Common myeloid progenitor, CD34-positive (primary cell): Measurements from ENCODE around the gene INSIG1.

Experiments
- CTCF ChIA-PET: fragments of 350-600 bp; sonication (Branson Sonifier 250); formaldehyde crosslinking; loops from one replicate; lab custom pipeline; 2021; ENCODE audit warnings: antibody characterized with exemption; lab: Charles Lee
- POLR2A ChIA-PET: fragments of 350-600 bp; sonication (Branson Sonifier 250); formaldehyde crosslinking; loops from one replicate; lab custom pipeline; 2021; ENCODE audit warnings: antibody characterized with exemption; lab: Charles Lee
- DNase-seq, 3 donors: peaks; one replicate each; pipeline versions ENCODE4 v3.0.0 to v3.0.0-alpha.2; 2013
- H3K27ac ChIP-seq, 2 experiments: 1 replicate in 1 of 2; 2 replicates in 1 of 2; pipeline ENCODE4 v1.7.0; 2013; ENCODE audit warnings: inconsistent platforms in 2 of 2, low read length in 2 of 2, mild to moderate bottlenecking in 2 of 2, low read depth in 1 of 2, moderate library complexity in 1 of 2; ENCODE audit not compliant: severe bottlenecking in 2 of 2, insufficient read depth in 1 of 2, poor library complexity in 1 of 2
- H3K27me3 ChIP-seq, 5 experiments: replicated peaks in 2 of 5; 1 replicate in 3 of 5; 2 replicates in 2 of 5; pipeline versions ENCODE4 v1.6.1 to v1.7.0; 2013; ENCODE audit warnings: low read length in 4 of 5, mild to moderate bottlenecking in 2 of 5, moderate library complexity in 2 of 5, inconsistent platforms in 1 of 5; ENCODE audit not compliant: insufficient read depth in 5 of 5, control insufficient read depth in 4 of 5
- H3K36me3 ChIP-seq, 4 experiments: 1 replicate in 2 of 4; 2 replicates in 2 of 4; pipeline versions ENCODE4 v1.6.1 to v1.7.0; 2013; ENCODE audit warnings: low read length in 3 of 4, control low read depth in 1 of 4, mild to moderate bottlenecking in 1 of 4; ENCODE audit not compliant: control insufficient read depth in 4 of 4, insufficient read depth in 4 of 4
- H3K4me1 ChIP-seq, 4 experiments: 1 replicate in 3 of 4; 2 replicates in 1 of 4; pipeline versions ENCODE4 v1.6.1 to v1.7.1; 2013; ENCODE audit warnings: low read length in 3 of 4, mild to moderate bottlenecking in 3 of 4, control low read depth in 1 of 4, inconsistent platforms in 1 of 4, moderate library complexity in 1 of 4; ENCODE audit not compliant: control insufficient read depth in 4 of 4, insufficient read depth in 4 of 4; ENCODE audit errors: control extremely low read depth in 1 of 4
- H3K4me3 ChIP-seq, 7 experiments: 1 replicate in 4 of 7; 2 replicates in 3 of 7; pipeline versions ENCODE4 v1.5.1 to v1.7.0; 2013; ENCODE audit warnings: mild to moderate bottlenecking in 7 of 7, low read length in 6 of 7, moderate library complexity in 6 of 7, inconsistent platforms in 2 of 7, low read depth in 2 of 7, control low read depth in 1 of 7; ENCODE audit not compliant: insufficient read depth in 4 of 7, control insufficient read depth in 1 of 7; ENCODE audit errors: extremely low read depth in 1 of 7
- H3K9me3 ChIP-seq, 5 experiments: 1 replicate in 4 of 5; 2 replicates in 1 of 5; pipeline versions ENCODE4 v1.6.1 to v1.7.1; 2013; ENCODE audit warnings: low read length in 4 of 5, mild to moderate bottlenecking in 2 of 5, inconsistent platforms in 1 of 5, low read depth in 1 of 5, moderate library complexity in 1 of 5; ENCODE audit not compliant: control insufficient read depth in 4 of 5, insufficient read depth in 2 of 5; ENCODE audit errors: control extremely low read depth in 1 of 5
- WGBS: methylation state at CpG from one replicate; pipeline ENCODE4 v1.1.5; 2013; ENCODE audit not compliant: insufficient coverage; 5-methylcytosine and 5-hydroxymethylcytosine counted together

INSIG1 gene

DNA sequence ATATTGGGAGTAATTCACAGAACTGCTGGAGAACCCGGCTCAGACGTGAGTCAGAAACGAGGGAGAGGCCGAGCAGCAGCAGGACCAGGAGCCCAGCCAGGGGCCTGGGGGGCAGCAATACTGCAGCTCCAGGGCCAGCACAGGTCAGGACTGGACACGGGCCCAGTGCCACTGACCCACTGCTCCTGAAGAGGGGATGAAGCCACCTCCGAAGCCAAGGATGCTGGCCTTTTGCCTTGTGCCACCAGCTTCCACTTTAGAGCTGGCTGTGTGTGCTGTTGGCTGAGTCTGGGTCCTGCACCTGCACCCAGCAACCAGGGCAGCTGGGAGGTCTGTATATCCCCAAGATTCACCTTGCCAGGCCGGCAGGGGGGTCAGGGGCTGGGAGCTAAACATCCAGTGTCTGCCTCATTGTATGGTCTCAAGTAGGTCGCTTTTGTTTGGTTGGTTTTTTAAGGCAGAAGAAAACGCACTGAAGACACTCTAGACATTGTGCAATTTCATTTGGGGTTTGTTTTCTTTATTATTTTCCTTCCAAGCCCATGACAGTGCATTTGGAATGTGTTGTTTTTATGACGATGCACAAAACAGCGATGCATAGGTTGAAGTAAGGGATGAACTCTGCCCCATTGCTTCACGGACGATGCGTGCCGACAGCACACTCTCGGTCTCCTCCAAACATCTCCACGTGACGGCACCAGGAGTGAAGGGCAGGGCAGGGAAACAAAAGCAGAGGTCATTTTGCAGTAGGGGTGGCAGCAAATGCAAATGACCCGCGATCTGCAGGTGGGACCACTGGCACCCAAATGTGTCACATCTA, 27.7 kb upstream of the INSIG1 start:
- no peak for DNase-seq
- Histone ChIP-seq H3K36me3 (no peaks in the 10 kb centered on the region), H3K4me1 (no peaks in the 10 kb centered on the region), H3K27me3 (no peaks in the 10 kb centered on the region), H3K27ac (no peak overlapping the region), H3K4me3 (no peak overlapping the region), H3K9me3 (no peaks in the 10 kb centered on the region)
- CTCF ChIA-PET: interaction anchor here (1.1 to 1.4 kb wide), 2 partner anchors 18 to 54 kb away, joined by 3 to 4 read pairs; no protein-coding TSS in a partner anchor
- POLR2A ChIA-PET: no interaction called here
- over 99% methylated on average over 18 of the region's 20 CpGs for WGBS

DNA sequence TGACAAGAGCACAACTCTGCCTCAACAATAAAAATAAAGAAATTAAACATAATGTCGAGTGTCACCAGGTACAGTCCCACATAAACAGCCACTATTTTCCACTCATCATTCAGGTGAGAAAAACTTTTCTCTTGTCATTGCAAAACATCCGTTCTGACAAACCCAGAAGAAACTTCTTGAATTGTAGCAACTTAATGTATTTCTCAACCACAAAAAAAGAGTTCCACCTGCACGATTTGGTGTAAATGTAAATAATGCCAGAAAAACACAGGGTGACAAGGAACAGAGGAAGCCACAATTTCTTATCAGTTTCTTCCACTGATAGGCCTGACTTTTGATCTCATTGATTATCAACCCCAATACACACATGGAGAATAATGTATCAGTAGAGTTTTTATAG, 26.8 kb upstream of the INSIG1 start:
- no peaks in the 10 kb centered on the region for H3K27me3 ChIP-seq
- no peak for DNase-seq
- H3K4me3 ChIP-seq: no peak overlapping the region
- H3K27ac ChIP-seq: no peak overlapping the region
- no CpG with 5 or more reads among the region's 3 CpGs for WGBS
- no peaks in the 10 kb centered on the region for H3K9me3 ChIP-seq
- POLR2A ChIA-PET: no interaction called here
- H3K4me1 ChIP-seq: no peaks in the 10 kb centered on the region
- CTCF ChIA-PET: no interaction called here
- H3K36me3 ChIP-seq: no peaks in the 10 kb centered on the region

DNA sequence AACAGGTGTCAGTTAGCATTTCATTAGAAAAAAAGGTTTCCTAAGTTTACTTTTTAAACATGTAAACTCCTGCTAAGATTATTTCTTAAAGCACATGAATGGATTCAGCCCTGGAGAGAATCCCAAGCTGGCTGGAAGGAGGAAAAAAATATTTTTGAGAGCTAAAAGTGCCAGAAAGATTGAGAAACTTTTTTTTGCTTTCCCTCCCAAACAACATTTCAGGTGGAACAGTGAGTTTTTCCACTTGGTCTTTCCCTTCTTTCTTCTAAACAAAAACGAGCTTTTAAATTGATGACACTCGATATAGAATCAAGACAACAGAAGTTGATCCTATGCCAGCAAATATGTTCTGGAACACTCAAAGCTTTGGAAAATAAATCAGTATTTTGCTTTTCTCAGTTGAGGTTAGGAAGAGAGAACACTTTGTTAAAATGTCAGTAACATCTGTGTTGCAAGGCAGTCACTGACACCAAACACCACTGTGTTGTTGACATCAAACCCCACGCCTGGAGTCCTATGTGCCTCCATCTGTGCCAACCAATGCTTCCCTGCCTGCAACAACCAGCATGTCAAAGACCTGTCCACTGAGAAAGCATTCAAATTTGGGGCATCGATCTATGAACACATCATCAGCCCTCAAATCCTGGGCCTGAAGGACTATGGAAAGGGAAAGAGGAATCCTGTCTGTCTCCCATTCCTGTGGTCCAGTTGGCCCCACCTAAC, 22.9 kb upstream of the INSIG1 start:
- Histone ChIP-seq H3K4me1 (peaks cover 0 to 2% (median 0%) of the 10 kb centered on the region in 4 experiments), H3K4me3 (no peak overlapping the region), H3K27ac (no peak overlapping the region), H3K9me3 (no peaks in the 10 kb centered on the region), H3K36me3 (no peaks in the 10 kb centered on the region), H3K27me3 (no peaks in the 10 kb centered on the region)
- no peak for DNase-seq
- POLR2A ChIA-PET: no interaction called here
- WGBS: 100% methylated on average over 1 of the region's 4 CpGs
- CTCF ChIA-PET: interaction anchor here (1.3 kb wide), 1 partner anchor 13 kb away, joined by 3 read pairs; no protein-coding TSS in a partner anchor

DNA sequence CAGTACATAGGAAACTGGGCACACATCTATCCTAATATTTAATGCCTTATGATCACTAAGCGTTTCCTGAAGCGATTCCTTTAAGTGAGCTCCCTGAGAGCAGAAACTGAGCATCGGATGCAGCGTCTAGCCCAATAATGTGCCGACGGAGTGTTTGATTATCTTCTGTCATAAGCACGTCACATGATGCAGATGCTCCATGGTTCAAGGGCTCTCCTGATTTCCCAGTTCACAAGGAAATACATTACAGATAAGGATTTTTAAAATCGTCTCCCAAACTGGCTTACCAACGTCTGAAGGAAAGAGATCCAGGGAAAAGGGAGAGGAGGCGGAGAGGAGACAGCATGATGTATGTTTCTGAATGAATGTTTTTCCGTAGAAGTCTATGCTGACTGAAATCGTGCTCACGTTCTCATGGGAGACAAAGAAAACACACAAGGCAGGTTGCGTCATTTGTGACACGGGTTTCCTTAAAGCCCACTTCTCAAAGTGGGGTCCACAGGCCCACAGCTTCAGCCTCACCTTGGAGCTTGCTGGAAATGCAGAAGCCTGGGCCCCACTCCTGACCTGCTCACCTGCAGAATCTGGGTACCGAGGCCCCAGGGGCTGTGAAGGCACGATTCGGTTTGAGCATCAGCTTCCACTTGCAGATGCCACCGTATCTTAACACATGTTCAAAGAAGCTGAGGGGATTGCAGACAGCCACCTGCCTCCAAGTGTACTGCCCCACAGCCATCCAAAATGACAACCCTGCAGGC, 21.5 kb upstream of the INSIG1 start:
- no peak overlapping the region for H3K27ac ChIP-seq
- DNase-seq: no peak
- 97% methylated on average over 19 of the region's 19 CpGs for WGBS
- H3K9me3 ChIP-seq: no peaks in the 10 kb centered on the region
- H3K36me3 ChIP-seq: no peaks in the 10 kb centered on the region
- H3K27me3 ChIP-seq: no peaks in the 10 kb centered on the region
- H3K4me3 ChIP-seq: no peak overlapping the region
- ChIA-PET POLR2A (no interaction called here), CTCF (interaction anchor here (0.7 kb wide), 1 partner anchor 50 kb away, joined by 5 read pairs; no protein-coding TSS in a partner anchor)
- H3K4me1 ChIP-seq: peaks cover 0 to 13% (median 7%) of the 10 kb centered on the region in 4 experiments

DNA sequence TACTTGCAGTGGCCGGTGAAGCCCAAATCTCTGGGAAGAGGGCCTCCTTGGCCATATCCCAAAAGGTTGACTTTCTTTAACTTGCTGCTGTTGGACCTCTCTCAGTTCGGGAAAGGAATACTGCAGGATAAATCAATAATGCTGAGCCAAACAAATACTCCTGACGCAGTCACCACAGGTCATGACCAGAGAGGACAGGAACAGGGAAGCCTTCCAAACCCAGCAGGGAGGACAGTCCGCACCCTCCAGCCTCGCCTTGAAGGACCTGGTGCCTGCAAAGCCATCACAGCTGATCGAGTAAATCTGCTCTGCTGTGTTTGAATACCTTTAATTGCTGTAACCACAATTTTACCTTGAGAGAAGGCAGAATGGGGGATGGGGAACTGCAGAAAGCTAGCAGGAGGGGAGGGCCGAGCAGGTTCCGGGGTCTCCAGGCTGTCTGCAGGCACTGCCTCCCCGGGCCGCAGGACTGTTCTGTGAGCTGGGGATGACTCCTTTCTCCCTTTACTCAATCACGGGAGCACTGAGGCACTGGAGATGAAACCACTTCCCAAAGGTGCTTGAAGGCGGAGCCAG, 20.8 kb upstream of the INSIG1 start:
- no peak overlapping the region for H3K4me3 ChIP-seq
- H3K4me1 ChIP-seq: peaks cover 0 to 18% (median 8%) of the 10 kb centered on the region in 4 experiments
- H3K27ac ChIP-seq: no peak overlapping the region
- DNase-seq: no peak
- POLR2A ChIA-PET: no interaction called here
- no peaks in the 10 kb centered on the region for H3K27me3 ChIP-seq
- CTCF ChIA-PET: no interaction called here
- H3K36me3 ChIP-seq: no peaks in the 10 kb centered on the region
- no peaks in the 10 kb centered on the region for H3K9me3 ChIP-seq
- 96% methylated on average over 11 of the region's 12 CpGs for WGBS

DNA sequence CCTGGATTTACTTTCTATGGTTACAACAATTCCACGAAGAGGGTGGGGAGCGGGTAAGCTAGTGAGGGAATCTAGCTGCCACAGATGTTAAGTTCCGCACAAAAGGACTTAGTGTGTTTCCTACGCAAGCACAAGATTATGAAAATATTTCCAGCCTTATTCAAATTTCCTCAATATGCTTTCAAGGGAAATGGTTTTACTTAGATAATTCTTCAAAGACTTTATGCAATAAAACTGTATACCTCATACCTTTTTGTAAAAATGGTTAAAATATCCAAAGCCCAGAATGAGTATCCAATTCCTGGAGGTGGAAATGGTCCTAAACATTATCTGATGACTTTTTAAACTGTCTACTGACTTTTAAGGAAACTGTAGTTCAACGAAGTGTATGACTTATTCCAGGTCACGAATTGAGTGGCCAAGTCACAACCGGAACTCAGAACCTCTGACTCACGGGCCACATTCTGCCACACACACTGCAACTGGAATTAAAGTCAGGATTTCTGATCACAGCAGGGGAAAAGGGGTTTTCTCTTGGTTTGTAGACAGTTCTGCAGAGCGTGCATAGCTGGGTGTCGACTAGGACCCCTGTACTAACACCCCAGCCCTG, 20.2 kb upstream of the INSIG1 start:
- H3K9me3 ChIP-seq: no peaks in the 10 kb centered on the region
- DNase-seq: no peak
- POLR2A ChIA-PET: no interaction called here

More for the DNA sequence above, 20.2 kb upstream of the INSIG1 start:
- no peak overlapping the region for H3K4me3 ChIP-seq
- peaks cover 0 to 24% (median 9%) of the 10 kb centered on the region in 4 experiments for H3K4me1 ChIP-seq
- no peaks in the 10 kb centered on the region for H3K27me3 ChIP-seq
- WGBS: 100% methylated on average over 4 of the region's 10 CpGs
- no peak overlapping the region for H3K27ac ChIP-seq
- CTCF ChIA-PET: interaction anchor here (1.2 to 1.8 kb wide), 2 partner anchors 10 to 12 kb away, joined by 4 to 6 read pairs; no protein-coding TSS in a partner anchor
- no peaks in the 10 kb centered on the region for H3K36me3 ChIP-seq
